Fibroblast of villous mesenchyme (primary cell): ENCODE results near the gene LIPJ. TPM values are rescaled to one million over a fixed set of nuclear protein-coding genes. Genes with fewer than 3 reads are reported as not detected.

Source experiments
- DNase-seq: peaks from one replicate; pipeline ENCODE4 v3.0.0-alpha.2; 2010; ENCODE audit warnings: low read depth
- H3K4me3 ChIP-seq: 2 replicates; pipeline ENCODE4 v1.5.1; 2011; ENCODE audit warnings: low read depth, mild to moderate bottlenecking, low read length
- CTCF ChIP-seq: IDR thresholded peaks from 2 replicates; pipeline ENCODE4 v1.5.1; 2012; ENCODE audit warnings: low read depth, mild to moderate bottlenecking, low read length; ENCODE audit not compliant: insufficient read depth
- small RNA-seq: library from RNA; depleted of rRNA; stranded (forward); fragments of <200 nt; gene quantifications from one replicate; pipeline ENCODE3, GENCODE V24; 2012
- total RNA-seq: library from RNA; depleted of rRNA; stranded (reverse); fragments of >200 nt; gene quantifications from 2 replicates; pipeline ENCODE4 v1.2.3, GENCODE V29; 2012

Gene LIPJ
- total RNA-seq, 1 donor, result under 0.01 TPM

GRCh38 chr10:88642209-88642608, 55.6 kb downstream of the LIPJ start:
- TF ChIP-seq CTCF, result no peak
- no peak overlapping the region for H3K4me3 ChIP-seq
- DNase-seq, result no peak

DNA sequence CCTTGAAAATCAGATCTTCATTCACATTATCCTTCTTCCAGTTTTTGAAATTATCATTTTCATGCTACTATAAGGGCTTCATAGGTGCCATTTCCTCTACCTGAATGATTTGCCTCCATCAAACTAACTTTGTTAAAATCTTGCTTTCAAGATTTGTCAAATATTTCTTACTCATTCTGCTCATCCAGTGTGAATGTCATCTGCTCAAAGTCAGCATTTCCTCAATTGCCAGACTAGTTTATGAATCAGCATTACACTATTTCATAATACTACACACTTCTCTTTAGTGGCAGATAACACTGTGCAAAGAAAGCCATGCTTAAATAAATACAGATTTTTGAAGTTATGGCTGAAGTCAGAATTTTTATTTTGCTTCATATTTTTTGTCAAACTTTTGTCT, 56.4 kb downstream of the LIPJ start:
- DNase-seq, result peak; percentile 32
- no peak overlapping the region for H3K4me3 ChIP-seq
- TF ChIP-seq CTCF, result no peak

GRCh38 chr10:88647061-88647615, 60.6 kb downstream of the LIPJ start:
- no peak overlapping the region for H3K4me3 ChIP-seq
- no peak for DNase-seq
- TF ChIP-seq CTCF, result no peak

DNA sequence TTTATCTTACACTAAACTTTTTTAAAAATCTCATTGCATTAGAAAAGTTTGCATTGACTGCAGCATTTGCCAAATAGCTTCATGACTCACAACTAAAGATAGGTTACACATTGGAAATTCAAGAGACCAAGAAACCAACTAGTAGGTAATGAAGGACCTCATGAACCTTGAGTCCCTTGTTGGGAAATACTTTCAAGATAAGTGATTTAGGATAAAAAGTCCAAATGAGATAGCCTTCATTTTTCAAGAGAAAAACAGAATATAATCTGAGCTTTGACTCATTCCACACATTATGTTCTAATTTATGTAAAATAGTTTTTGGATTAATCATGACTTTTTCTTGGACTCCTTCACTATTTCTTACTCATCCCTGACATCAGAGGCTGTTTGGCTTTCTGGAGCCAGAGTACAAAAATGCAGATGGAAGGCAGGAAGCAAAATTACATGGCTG, 64.6 kb downstream of the LIPJ start:
- peak; percentile 83 for DNase-seq
- TF ChIP-seq CTCF, result no peak
- H3K4me3 ChIP-seq, result no peak overlapping the region

DNA sequence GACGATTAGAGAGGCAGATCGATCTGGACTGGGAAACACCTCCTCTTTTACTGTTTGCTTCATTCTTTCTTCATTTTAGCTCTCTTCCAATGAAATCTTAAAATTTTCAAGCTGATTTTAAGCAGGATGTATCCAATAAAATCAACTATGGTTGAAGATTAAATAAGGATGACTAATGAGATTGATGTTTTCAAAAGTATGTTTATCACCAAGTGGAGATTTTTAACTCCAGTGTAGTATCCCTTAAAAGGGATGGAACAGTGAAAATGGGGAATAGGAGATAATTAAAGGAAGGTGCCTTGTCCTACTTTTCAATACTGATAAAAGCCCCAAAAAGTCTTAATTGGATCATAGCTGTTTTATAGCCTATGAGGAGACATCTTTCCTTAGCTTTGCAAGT, 66.1 kb downstream of the LIPJ start:
- no peak for TF ChIP-seq CTCF
- no peak for DNase-seq
- H3K4me3 ChIP-seq, result no peak overlapping the region

Small RNAs within 50 kb of the gene (small RNA-seq; reads per million reads assigned to genes)
- not detected for gene RF00019

Other genes with a start within 250 kb of the LIPJ start
- 13.5 and 14.2 TPM in 2 replicates for gene RNLS, start 3.4 kb upstream of the LIPJ start, total RNA-seq
- gene LIPF, start 77.7 kb downstream of the LIPJ start, total RNA-seq, result not detected in 2 replicates
- gene LIPK, start 119.5 kb downstream of the LIPJ start, total RNA-seq, result not detected in 2 replicates
- not detected in 2 replicates for gene LIPN, start 173.3 kb downstream of the LIPJ start, total RNA-seq
- not detected in 2 replicates for gene LIPM, start 216.0 kb downstream of the LIPJ start, total RNA-seq